ENCODE measurements around the gene IQSEC1. TPM values are rescaled to one million over a fixed set of nuclear protein-coding genes. Genes with fewer than 3 reads are reported as not detected.

IQSEC1 gene
- total and polyA plus RNA-seq, 9 of the 15 experiments (the other 6 are each of a cell fraction or from before 2014, with no cell fraction given): 0.56 to 39.0 (median 6.8) TPM

DNA sequence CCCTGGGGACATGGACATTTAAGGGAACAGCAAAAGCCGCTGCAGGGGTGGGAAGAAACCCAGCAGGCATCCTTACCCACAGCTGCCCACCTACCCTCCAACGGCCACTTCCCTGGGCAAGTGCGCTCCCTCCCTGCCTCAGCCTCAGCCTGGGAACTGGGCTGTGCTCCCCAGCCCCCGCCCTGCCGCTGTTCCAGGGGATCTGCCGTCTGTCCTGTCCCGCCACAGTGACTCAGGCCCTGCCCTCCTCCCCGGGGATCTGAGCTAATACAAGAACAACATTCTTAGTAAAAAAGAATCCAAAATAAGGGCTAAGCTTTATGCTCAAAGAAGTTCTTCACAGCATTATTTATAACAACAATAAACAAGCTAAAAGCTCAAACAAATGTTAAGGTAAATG is 7.4 kb upstream of the IQSEC1 start (continued):
- TF ChIP-seq, protein P1, sequence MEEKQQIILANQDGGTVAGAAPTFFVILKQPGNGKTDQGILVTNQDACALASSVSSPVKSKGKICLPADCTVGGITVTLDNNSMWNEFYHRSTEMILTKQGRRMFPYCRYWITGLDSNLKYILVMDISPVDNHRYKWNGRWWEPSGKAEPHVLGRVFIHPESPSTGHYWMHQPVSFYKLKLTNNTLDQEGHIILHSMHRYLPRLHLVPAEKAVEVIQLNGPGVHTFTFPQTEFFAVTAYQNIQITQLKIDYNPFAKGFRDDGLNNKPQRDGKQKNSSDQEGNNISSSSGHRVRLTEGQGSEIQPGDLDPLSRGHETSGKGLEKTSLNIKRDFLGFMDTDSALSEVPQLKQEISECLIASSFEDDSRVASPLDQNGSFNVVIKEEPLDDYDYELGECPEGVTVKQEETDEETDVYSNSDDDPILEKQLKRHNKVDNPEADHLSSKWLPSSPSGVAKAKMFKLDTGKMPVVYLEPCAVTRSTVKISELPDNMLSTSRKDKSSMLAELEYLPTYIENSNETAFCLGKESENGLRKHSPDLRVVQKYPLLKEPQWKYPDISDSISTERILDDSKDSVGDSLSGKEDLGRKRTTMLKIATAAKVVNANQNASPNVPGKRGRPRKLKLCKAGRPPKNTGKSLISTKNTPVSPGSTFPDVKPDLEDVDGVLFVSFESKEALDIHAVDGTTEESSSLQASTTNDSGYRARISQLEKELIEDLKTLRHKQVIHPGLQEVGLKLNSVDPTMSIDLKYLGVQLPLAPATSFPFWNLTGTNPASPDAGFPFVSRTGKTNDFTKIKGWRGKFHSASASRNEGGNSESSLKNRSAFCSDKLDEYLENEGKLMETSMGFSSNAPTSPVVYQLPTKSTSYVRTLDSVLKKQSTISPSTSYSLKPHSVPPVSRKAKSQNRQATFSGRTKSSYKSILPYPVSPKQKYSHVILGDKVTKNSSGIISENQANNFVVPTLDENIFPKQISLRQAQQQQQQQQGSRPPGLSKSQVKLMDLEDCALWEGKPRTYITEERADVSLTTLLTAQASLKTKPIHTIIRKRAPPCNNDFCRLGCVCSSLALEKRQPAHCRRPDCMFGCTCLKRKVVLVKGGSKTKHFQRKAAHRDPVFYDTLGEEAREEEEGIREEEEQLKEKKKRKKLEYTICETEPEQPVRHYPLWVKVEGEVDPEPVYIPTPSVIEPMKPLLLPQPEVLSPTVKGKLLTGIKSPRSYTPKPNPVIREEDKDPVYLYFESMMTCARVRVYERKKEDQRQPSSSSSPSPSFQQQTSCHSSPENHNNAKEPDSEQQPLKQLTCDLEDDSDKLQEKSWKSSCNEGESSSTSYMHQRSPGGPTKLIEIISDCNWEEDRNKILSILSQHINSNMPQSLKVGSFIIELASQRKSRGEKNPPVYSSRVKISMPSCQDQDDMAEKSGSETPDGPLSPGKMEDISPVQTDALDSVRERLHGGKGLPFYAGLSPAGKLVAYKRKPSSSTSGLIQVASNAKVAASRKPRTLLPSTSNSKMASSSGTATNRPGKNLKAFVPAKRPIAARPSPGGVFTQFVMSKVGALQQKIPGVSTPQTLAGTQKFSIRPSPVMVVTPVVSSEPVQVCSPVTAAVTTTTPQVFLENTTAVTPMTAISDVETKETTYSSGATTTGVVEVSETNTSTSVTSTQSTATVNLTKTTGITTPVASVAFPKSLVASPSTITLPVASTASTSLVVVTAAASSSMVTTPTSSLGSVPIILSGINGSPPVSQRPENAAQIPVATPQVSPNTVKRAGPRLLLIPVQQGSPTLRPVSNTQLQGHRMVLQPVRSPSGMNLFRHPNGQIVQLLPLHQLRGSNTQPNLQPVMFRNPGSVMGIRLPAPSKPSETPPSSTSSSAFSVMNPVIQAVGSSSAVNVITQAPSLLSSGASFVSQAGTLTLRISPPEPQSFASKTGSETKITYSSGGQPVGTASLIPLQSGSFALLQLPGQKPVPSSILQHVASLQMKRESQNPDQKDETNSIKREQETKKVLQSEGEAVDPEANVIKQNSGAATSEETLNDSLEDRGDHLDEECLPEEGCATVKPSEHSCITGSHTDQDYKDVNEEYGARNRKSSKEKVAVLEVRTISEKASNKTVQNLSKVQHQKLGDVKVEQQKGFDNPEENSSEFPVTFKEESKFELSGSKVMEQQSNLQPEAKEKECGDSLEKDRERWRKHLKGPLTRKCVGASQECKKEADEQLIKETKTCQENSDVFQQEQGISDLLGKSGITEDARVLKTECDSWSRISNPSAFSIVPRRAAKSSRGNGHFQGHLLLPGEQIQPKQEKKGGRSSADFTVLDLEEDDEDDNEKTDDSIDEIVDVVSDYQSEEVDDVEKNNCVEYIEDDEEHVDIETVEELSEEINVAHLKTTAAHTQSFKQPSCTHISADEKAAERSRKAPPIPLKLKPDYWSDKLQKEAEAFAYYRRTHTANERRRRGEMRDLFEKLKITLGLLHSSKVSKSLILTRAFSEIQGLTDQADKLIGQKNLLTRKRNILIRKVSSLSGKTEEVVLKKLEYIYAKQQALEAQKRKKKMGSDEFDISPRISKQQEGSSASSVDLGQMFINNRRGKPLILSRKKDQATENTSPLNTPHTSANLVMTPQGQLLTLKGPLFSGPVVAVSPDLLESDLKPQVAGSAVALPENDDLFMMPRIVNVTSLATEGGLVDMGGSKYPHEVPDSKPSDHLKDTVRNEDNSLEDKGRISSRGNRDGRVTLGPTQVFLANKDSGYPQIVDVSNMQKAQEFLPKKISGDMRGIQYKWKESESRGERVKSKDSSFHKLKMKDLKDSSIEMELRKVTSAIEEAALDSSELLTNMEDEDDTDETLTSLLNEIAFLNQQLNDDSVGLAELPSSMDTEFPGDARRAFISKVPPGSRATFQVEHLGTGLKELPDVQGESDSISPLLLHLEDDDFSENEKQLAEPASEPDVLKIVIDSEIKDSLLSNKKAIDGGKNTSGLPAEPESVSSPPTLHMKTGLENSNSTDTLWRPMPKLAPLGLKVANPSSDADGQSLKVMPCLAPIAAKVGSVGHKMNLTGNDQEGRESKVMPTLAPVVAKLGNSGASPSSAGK (IDR thresholded peaks at IDR 0.05): no peak
- TF ChIP-seq SIRT6 (IDR thresholded peaks at IDR 0.05; ENCODE audit: low read depth, low read length): no peak
- TF ChIP-seq NFE2L1 (tag; IDR thresholded peaks at IDR 0.05; ENCODE audit: borderline replicate concordance, low read depth): no peak
- TF ChIP-seq, protein P2, sequence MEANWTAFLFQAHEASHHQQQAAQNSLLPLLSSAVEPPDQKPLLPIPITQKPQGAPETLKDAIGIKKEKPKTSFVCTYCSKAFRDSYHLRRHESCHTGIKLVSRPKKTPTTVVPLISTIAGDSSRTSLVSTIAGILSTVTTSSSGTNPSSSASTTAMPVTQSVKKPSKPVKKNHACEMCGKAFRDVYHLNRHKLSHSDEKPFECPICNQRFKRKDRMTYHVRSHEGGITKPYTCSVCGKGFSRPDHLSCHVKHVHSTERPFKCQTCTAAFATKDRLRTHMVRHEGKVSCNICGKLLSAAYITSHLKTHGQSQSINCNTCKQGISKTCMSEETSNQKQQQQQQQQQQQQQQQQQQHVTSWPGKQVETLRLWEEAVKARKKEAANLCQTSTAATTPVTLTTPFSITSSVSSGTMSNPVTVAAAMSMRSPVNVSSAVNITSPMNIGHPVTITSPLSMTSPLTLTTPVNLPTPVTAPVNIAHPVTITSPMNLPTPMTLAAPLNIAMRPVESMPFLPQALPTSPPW (CRISPR knock-in tag; IDR thresholded peaks at IDR 0.05): no peak
